Sigmoid colon (tissue), 4 donors: ENCODE results near the gene UBE2H.

Experiments used
- CTCF ChIP-seq, 4 experiments: fragments of 450-650 bp in 3 of 4; fragments of 200-600 bp in 1 of 4; IDR thresholded peaks; one replicate each; pipeline ENCODE4 v1.5.1; 2016 to 2019; ENCODE audit warnings: antibody characterized with exemption in 4 of 4, mild to moderate bottlenecking in 3 of 4, moderate library complexity in 2 of 4
- POLR2AphosphoS5 ChIP-seq, 4 donors: sonication (generic); formaldehyde crosslinking; IDR thresholded peaks; one replicate each; pipeline ENCODE4 v1.6.1; 2017; ENCODE audit warnings: antibody characterized with exemption in 4 of 4

GRCh38 chr7:129796186-129796775, 156.5 kb downstream of the UBE2H start:
- no peak for TF ChIP-seq CTCF (IDR thresholded peaks at IDR 0.05)
- no peak for TF ChIP-seq POLR2AphosphoS5 (IDR thresholded peaks at IDR 0.05)
